MM.1S (cell line): ENCODE results near the gene ENGASE.

Source experiments
- DNase-seq: peaks from one replicate; pipeline ENCODE4 v3.0.0-alpha.2; 2015
- H2AFZ ChIP-seq: fragments of 300-600 bp; sonication (generic); 2 replicates; pipeline ENCODE4 v1.6.0; 2016; ENCODE audit warnings: antibody characterized with exemption, low read length
- H3F3A ChIP-seq: fragments of 300-600 bp; sonication (generic); 2 replicates; pipeline ENCODE4 v1.6.1; 2016; ENCODE audit warnings: mild to moderate bottlenecking, antibody characterized with exemption, low read length, moderate library complexity, mixed read lengths; ENCODE audit not compliant: insufficient read depth
- H3K27ac ChIP-seq: fragments of 300-600 bp; sonication (generic); 2 replicates; pipeline ENCODE4 v1.5.1; 2016; ENCODE audit warnings: mild to moderate bottlenecking, low read length
- H3K27me3 ChIP-seq: fragments of 300-600 bp; sonication (generic); replicated peaks from 2 replicates; pipeline ENCODE4 v1.6.0; 2016; ENCODE audit warnings: low read length; ENCODE audit not compliant: insufficient read depth
- H3K36me3 ChIP-seq: fragments of 300-600 bp; sonication (generic); replicated peaks from 2 replicates; pipeline ENCODE4 v1.6.1; 2016; ENCODE audit warnings: mild to moderate bottlenecking, low read length, mixed read lengths; ENCODE audit not compliant: insufficient read depth
- H3K4me1 ChIP-seq: fragments of 300-600 bp; sonication (generic); 2 replicates; pipeline ENCODE4 v1.6.1; 2016; ENCODE audit warnings: low read length, mixed read lengths
- H3K4me2 ChIP-seq: fragments of 300-600 bp; sonication (generic); 2 replicates; pipeline ENCODE4 v1.6.0; 2016; ENCODE audit warnings: low read depth, low read length
- H3K4me3 ChIP-seq: fragments of 300-600 bp; sonication (generic); 2 replicates; pipeline ENCODE4 v1.5.1; 2016; ENCODE audit warnings: low read length, mixed read lengths
- H3K79me2 ChIP-seq: fragments of 300-600 bp; sonication (generic); 2 replicates; pipeline ENCODE4 v1.6.1; 2016; ENCODE audit warnings: mixed run types, low read length, mixed read lengths
- H3K9ac ChIP-seq: fragments of 300-600 bp; sonication (generic); 2 replicates; pipeline ENCODE4 v1.6.1; 2016; ENCODE audit warnings: low read length, mixed read lengths
- H3K9me2 ChIP-seq: fragments of 300-600 bp; sonication (generic); replicated peaks from 2 replicates; pipeline ENCODE4 v1.6.1; 2016; ENCODE audit warnings: mild to moderate bottlenecking, low read length, mixed read lengths; ENCODE audit not compliant: insufficient read depth
- H3K9me3 ChIP-seq: fragments of 300-600 bp; sonication (generic); replicated peaks from 2 replicates; pipeline ENCODE4 v1.6.1; 2016; ENCODE audit warnings: mild to moderate bottlenecking, low read length, mixed read lengths; ENCODE audit not compliant: insufficient read depth
- H4K20me1 ChIP-seq: fragments of 300-600 bp; sonication (generic); 2 replicates; pipeline ENCODE4 v1.6.1; 2016; ENCODE audit warnings: mild to moderate bottlenecking, low read length, moderate library complexity, mixed read lengths; ENCODE audit not compliant: insufficient read depth
- EZH2 ChIP-seq: fragments of 300-600 bp; sonication (generic); optimal IDR thresholded peaks from 2 replicates; pipeline ENCODE3; 2017; ENCODE audit warnings: low read depth, mild to moderate bottlenecking, antibody characterized with exemption, low read length, mixed read lengths
- EZH2phosphoT487 ChIP-seq: fragments of 300-600 bp; sonication (generic); IDR thresholded peaks from 2 replicates; pipeline ENCODE4 v1.6.1; 2018; ENCODE audit warnings: antibody characterized with exemption, low read length
- TF ChIP-seq, protein P1 (sequence below): fragments of 300-600 bp; sonication (generic); IDR thresholded peaks from 2 replicates; pipeline ENCODE4 v1.5.1; 2016; ENCODE audit warnings: antibody characterized with exemption, low read length, mixed read lengths

The ENGASE gene

DNA sequence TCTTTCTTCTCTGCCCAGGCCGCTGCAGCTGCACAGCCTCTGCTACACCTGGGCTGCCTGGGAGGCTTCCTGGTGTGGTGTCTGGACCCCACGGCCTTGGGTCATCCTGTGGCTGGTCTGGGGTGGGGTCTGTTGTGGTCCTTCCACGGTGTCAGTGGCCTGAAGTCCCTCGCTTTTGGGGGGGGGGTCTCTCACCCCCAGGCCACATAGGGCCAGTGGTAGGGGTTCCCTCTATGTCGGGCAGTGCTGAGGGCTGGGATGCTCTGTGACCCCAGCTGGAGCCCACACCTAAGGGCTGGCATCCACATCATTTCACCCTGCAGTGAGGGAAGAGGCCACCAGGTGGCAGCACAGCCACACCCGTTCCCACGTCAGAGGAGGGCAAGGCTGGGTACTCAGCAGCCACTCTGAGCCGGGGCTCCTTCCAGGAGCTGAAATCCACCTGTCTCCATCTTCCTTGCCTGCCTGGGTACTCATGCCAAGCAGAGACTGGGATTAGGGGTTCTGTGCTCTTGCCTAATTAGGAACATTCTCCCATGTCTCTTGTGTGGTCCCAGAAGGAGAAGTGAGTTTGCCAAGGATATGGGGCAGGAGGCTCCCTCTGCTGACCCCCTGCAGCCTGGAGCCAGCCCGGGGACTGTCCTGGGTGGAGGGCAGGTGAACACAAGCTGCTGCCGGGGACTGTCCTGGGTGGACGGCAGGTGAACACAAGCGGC is 13.0 kb downstream of the ENGASE start:
- Histone ChIP-seq H2AFZ (no peak overlapping the region), H3K4me2 (no peak overlapping the region), H3K4me3 (no peak overlapping the region), H3K9me2 (no peaks in the 10 kb centered on the region), H3K79me2 (no peaks in the 10 kb centered on the region), H3K36me3 (no peaks in the 10 kb centered on the region), H3K27me3 (peaks cover 28% of the 10 kb centered on the region), H3K27ac (no peak overlapping the region), H3F3A (no peaks in the 10 kb centered on the region), H3K9me3 (no peaks in the 10 kb centered on the region), H3K4me1 (peaks cover 8% of the 10 kb centered on the region; the same call in 1 of the 2 replicates), H3K9ac (no peak overlapping the region), H4K20me1 (no peaks in the 10 kb centered on the region)
- TF ChIP-seq, protein P1, sequence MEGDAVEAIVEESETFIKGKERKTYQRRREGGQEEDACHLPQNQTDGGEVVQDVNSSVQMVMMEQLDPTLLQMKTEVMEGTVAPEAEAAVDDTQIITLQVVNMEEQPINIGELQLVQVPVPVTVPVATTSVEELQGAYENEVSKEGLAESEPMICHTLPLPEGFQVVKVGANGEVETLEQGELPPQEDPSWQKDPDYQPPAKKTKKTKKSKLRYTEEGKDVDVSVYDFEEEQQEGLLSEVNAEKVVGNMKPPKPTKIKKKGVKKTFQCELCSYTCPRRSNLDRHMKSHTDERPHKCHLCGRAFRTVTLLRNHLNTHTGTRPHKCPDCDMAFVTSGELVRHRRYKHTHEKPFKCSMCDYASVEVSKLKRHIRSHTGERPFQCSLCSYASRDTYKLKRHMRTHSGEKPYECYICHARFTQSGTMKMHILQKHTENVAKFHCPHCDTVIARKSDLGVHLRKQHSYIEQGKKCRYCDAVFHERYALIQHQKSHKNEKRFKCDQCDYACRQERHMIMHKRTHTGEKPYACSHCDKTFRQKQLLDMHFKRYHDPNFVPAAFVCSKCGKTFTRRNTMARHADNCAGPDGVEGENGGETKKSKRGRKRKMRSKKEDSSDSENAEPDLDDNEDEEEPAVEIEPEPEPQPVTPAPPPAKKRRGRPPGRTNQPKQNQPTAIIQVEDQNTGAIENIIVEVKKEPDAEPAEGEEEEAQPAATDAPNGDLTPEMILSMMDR = peak; percentile 92
- TF ChIP-seq EZH2phosphoT487 = no peak
- DNase-seq = peak; percentile 49

DNA sequence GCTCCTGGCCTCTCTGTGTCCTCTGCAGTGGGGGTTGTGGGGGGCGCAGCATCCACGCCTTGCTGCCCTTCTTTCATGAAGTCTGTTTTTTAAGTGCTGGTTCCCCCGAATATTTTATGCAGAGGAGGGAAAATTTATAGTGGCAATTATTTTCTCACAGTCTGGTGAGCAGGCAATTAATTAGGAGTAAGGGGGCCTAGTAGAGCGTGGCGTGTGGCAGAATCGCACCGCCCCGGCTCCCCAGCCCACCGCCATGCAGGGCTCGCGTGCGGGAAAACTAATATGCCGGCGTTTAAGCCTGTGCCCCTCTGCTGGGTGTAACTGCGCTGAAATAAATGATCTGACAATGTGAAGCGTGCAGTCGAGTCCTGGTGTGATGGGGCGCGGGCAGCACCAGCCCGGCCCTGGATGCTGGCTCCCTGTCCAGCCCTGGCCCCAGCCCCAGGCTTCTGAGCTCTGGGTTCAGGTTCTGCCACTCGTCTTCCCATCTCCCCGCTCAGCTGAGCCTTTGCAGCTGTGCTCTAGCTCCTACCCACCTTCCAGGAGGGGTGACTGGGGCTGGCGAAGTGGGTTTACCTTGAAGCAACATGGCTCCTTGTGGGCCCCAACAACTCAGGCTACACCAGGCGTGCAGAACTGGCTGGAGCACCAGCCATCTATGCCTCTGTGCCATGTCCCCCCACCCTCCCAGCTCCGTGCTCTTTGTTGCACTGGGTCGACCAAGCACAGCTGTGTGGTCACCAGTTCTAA is 13.8 kb downstream of the ENGASE start:
- peaks cover 8% of the 10 kb centered on the region; the same call in 1 of the 2 replicates for H3K4me1 ChIP-seq
- H2AFZ ChIP-seq = no peak overlapping the region
- H3K9me3 ChIP-seq = no peaks in the 10 kb centered on the region
- DNase-seq = no peak
- no peak overlapping the region for H3K4me2 ChIP-seq
- H3K9me2 ChIP-seq = no peaks in the 10 kb centered on the region
- no peaks in the 10 kb centered on the region for H3K36me3 ChIP-seq
- no peak overlapping the region for H3K27ac ChIP-seq
- H3K9ac ChIP-seq = no peak overlapping the region
- no peaks in the 10 kb centered on the region for H3K79me2 ChIP-seq
- no peaks in the 10 kb centered on the region for H3F3A ChIP-seq
- H3K4me3 ChIP-seq = no peak overlapping the region
- TF ChIP-seq EZH2phosphoT487 (no peak), EZH2 (no peak)
- TF ChIP-seq, protein P1 = no peak
- no peaks in the 10 kb centered on the region for H4K20me1 ChIP-seq
- peaks cover 36% of the 10 kb centered on the region for H3K27me3 ChIP-seq

DNA sequence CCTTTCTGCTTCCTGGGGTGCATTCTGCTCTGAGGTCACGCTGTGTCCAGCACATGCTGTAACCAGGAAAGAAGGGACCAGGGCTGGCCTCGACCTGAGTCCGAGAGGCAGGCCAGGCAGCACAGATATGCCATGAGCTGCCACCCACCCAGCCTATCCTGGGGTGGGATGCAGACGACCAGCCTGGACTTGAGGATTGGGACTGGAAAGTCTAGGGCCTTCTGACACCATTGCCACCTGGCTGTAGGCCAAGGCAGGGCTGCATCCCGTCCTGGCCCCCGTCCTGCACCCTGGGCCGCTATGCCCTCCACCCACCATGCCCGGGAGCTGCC is 14.3 kb downstream of the ENGASE start:
- H4K20me1 ChIP-seq = no peaks in the 10 kb centered on the region
- no peak for DNase-seq
- H3K9ac ChIP-seq = no peak overlapping the region
- H3K27ac ChIP-seq = no peak overlapping the region
- H3K4me1 ChIP-seq = peaks cover 8% of the 10 kb centered on the region; the same call in 1 of the 2 replicates
- H3K4me3 ChIP-seq = no peak overlapping the region
- no peak overlapping the region for H2AFZ ChIP-seq
- H3K27me3 ChIP-seq = peaks cover 42% of the 10 kb centered on the region
- no peaks in the 10 kb centered on the region for H3K36me3 ChIP-seq
- H3K4me2 ChIP-seq = no peak overlapping the region
- no peaks in the 10 kb centered on the region for H3F3A ChIP-seq
- no peaks in the 10 kb centered on the region for H3K79me2 ChIP-seq
- TF ChIP-seq, protein P1 = no peak
- no peaks in the 10 kb centered on the region for H3K9me3 ChIP-seq
- no peaks in the 10 kb centered on the region for H3K9me2 ChIP-seq
